Type B pancreatic cell (in vitro differentiated cells): ENCODE measurements around the gene IDH2. TPM values are rescaled to one million over a fixed set of nuclear protein-coding genes. Genes with fewer than 3 reads are reported as not detected.
"Not testable (repeated sequence)": the region's sequence is repeated elsewhere in the genome, so short reads cannot be mapped to it uniquely, and the experiment has no call there.

ENCODE experiments used
- DNase-seq: peaks from one replicate; pipeline ENCODE4 v3.0.0; 2021; ENCODE audit warnings: mixed read lengths; ENCODE audit not compliant: unreplicated experiment; ENCODE audit errors: extremely low spot score
- H3K27ac Mint-ChIP-seq: 2 replicates; pipeline ENCODE4 v1.8.0; 2021; ENCODE audit warnings: mild to moderate bottlenecking, mixed read lengths
- H3K27me3 Mint-ChIP-seq: 2 replicates; pipeline ENCODE4 v1.8.0; 2021; ENCODE audit warnings: mixed read lengths
- H3K36me3 Mint-ChIP-seq: 2 replicates; pipeline ENCODE4 v1.8.0; 2021; ENCODE audit warnings: mixed read lengths
- H3K4me1 Mint-ChIP-seq: one replicate; pipeline ENCODE4 v1.8.0; 2021; ENCODE audit warnings: mixed read lengths; ENCODE audit not compliant: unreplicated experiment
- H3K4me3 Mint-ChIP-seq: 2 replicates; pipeline ENCODE4 v1.8.0; 2021; ENCODE audit warnings: mild to moderate bottlenecking, mixed read lengths
- H3K9me3 Mint-ChIP-seq: 2 replicates; pipeline ENCODE4 v1.8.0; 2021; ENCODE audit warnings: mixed read lengths
- CTCF ChIP-seq: fragments of 200-600 bp; sonication (generic); conservative IDR thresholded peaks from 2 replicates; pipeline ENCODE4 v1.5.0; 2021; ENCODE audit warnings: antibody characterized with exemption, mild to moderate bottlenecking
- total RNA-seq: library from RNA; stranded (reverse); gene quantifications from 2 replicates; pipeline ENCODE4 v1.2.1, GENCODE V29; 2021; ENCODE audit warnings: low replicate concordance

IDH2 gene
- total RNA-seq, 1 donor from 2014 or later, result 225 TPM

DNA sequence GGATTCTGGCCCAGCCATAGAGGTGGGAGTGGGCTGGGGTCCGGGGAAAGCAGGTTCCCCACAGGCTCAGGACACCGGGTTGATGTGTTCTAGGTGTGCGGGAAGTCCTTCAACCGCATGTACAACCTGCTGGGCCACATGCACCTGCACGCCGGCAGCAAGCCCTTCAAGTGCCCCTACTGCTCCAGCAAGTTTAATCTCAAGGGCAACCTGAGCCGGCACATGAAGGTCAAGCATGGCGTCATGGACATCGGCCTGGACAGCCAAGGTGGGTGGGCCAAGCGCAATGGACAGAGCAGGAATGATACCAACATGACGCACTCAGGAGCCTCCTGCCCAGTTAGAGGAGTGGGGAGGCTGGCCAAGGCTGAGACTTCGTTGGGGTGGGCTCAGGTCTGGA, 28.2 kb downstream of the IDH2 start:
- no peaks in the 10 kb centered on the region for H3K27me3 Mint-ChIP-seq
- no peaks in the 10 kb centered on the region for H3K9me3 Mint-ChIP-seq
- peaks cover 12% of the 10 kb centered on the region for H3K4me1 Mint-ChIP-seq
- peaks cover 10% of the 10 kb centered on the region for H3K36me3 Mint-ChIP-seq
- no peak for DNase-seq
- H3K4me3 Mint-ChIP-seq, result no peak overlapping the region
- no peak for TF ChIP-seq CTCF
- H3K27ac Mint-ChIP-seq, result peak overlapping the region; percentile 62

DNA sequence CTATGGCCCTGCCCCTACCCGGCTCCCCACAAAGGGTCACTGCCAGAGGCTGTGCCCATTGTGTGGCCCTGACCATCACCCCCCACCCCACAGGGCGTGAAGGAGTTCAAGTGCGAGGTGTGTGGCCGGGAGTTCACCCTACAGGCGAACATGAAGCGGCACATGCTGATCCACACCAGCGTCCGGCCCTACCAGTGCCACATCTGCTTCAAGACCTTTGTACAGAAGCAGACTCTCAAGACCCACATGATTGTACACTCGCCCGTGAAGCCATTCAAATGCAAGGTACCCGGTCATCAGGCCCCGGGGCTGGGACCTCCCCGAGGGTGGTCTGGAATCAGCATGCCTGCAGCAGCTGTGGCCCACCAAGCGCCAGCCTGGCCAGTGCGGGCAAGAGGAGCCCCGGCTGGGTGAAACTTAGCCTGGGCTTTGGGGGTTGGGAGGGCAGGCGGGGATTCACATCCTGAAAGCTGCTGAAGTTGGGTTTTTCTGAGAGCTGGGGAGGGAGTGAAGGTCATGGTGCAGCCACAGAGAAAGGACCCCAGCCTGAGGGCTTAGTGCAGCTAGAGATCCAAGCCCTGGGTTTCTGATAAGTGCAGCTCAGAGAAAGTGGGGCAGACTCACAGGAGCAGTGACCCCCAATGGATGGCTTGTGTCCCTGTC, 29.2 kb downstream of the IDH2 start:
- no peaks in the 10 kb centered on the region for H3K27me3 Mint-ChIP-seq
- no peaks in the 10 kb centered on the region for H3K9me3 Mint-ChIP-seq
- no peak overlapping the region for H3K27ac Mint-ChIP-seq
- TF ChIP-seq CTCF, result no peak
- peaks cover 10% of the 10 kb centered on the region for H3K36me3 Mint-ChIP-seq
- peaks cover 12% of the 10 kb centered on the region for H3K4me1 Mint-ChIP-seq
- no peak overlapping the region for H3K4me3 Mint-ChIP-seq
- DNase-seq, result no peak

DNA sequence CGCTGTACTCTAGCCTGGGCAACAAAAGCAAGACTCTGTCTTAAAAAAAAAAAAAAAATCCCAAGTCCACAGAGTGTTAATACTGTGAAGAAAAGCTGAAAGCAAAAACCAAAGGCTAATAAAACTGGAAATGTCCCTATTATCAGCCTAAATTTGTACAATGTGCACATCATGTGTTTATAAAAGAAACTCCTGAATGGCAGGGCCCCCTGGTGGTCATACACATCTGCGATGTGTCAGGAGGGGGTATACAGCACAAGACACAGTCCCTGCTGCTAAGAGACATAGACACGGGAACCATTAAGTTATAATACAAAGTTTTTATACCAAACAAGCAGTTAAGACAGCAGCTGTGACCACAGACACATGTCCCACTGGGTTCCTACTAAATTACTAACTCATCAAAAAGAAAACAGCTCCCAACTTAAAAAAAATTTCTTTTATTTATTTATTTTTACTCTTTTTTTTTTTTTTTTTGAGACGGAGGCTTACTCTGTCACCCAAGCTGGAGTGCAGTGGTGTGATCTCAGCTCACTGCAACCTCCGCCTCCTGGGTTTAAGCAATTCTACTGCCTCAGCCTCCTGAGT, 31.0 kb downstream of the IDH2 start:
- Mint-ChIP-seq H3K27me3 (no peaks in the 10 kb centered on the region), H3K36me3 (peaks cover 7% of the 10 kb centered on the region), H3K4me3 (no peak overlapping the region), H3K9me3 (no peaks in the 10 kb centered on the region), H3K4me1 (peaks cover 12% of the 10 kb centered on the region), H3K27ac (peak overlapping the region; percentile 74)
- TF ChIP-seq CTCF, result peak; percentile 91
- DNase-seq, result no peak

- DNase-seq, H3K36me3 Mint-ChIP-seq, H3K4me1 Mint-ChIP-seq, H3K9me3 Mint-ChIP-seq, H3K27me3 Mint-ChIP-seq, H3K27ac Mint-ChIP-seq, H3K4me3 Mint-ChIP-seq: not testable (repeated sequence)
Observed at GRCh38 chr15:90070623-90071022, 31.6 kb downstream of the IDH2 start.

- no peak overlapping the region for H3K4me3 Mint-ChIP-seq
- no peak for DNase-seq
- H3K27me3 Mint-ChIP-seq, result no peaks in the 10 kb centered on the region
- H3K9me3 Mint-ChIP-seq, result no peaks in the 10 kb centered on the region
- H3K27ac Mint-ChIP-seq, result no peak overlapping the region
- H3K4me1 Mint-ChIP-seq, result peaks cover 13% of the 10 kb centered on the region
- H3K36me3 Mint-ChIP-seq, result peaks cover 3% of the 10 kb centered on the region
- no peak for TF ChIP-seq CTCF
Observed at GRCh38 chr15:90067953-90068606, 34.2 kb downstream of the IDH2 start.

- no peak overlapping the region for H3K4me3 Mint-ChIP-seq
- no peaks in the 10 kb centered on the region for H3K9me3 Mint-ChIP-seq
- H3K27ac Mint-ChIP-seq, result no peak overlapping the region
- no peak for TF ChIP-seq CTCF
- DNase-seq, result no peak
- H3K4me1 Mint-ChIP-seq, result peaks cover 18% of the 10 kb centered on the region
- H3K36me3 Mint-ChIP-seq, result peaks cover 3% of the 10 kb centered on the region
- H3K27me3 Mint-ChIP-seq, result no peaks in the 10 kb centered on the region
Observed at GRCh38 chr15:90067181-90067952, 34.9 kb downstream of the IDH2 start.
